ENCODE results near the gene GLMP. TPM values are rescaled to one million over a fixed set of nuclear protein-coding genes. Genes with fewer than 3 reads are reported as not detected.
A peak's percentile ranks its signal among the peaks of the same experiment; 100 is the strongest.

The GLMP gene
- total RNA-seq, 2 donors from 2014 or later, result 70.3 to 85.1 TPM

- H3K27me3 Mint-ChIP-seq (ENCODE audit: insufficient read depth), result no peaks in the 10 kb centered on the region
Observed at GRCh38 chr1:156293098-156293434, 2.4 kb downstream of the GLMP start.

GRCh38 chr1:156291226-156292061 lies 4.0 kb downstream of the GLMP start:
- H3K27ac Mint-ChIP-seq, result peak overlapping the region; percentile 87
- peaks cover 16% of the 10 kb centered on the region for H3K36me3 Mint-ChIP-seq (ENCODE audit: low read depth)
- peak overlapping the region; percentile 65 for H3K4me3 Mint-ChIP-seq
- Histone ChIP-seq H3K4me1 (ENCODE audit: control insufficient read depth, insufficient read depth, low read length) (peaks cover 7% of the 10 kb centered on the region), H3K9me3 (ENCODE audit: control insufficient read depth, low read length) (no peaks in the 10 kb centered on the region), H3K36me3 (ENCODE audit: control insufficient read depth, insufficient read depth, low read length) (peaks cover 3% of the 10 kb centered on the region), H3K4me3 (ENCODE audit: low read length) (peak overlapping the region; percentile 88), H3K27me3 (ENCODE audit: control insufficient read depth, insufficient read depth, low read length, poor library complexity, severe bottlenecking) (no peaks in the 10 kb centered on the region), H3K9ac (ENCODE audit: extremely low read depth, low read length, poor library complexity, severe bottlenecking) (peak overlapping the region; percentile 62), H3K27ac (ENCODE audit: low read depth, low read length) (no peak overlapping the region)
- TF ChIP-seq CTCF (conservative IDR thresholded peaks at IDR 0.05), result no peak
- H3K27me3 Mint-ChIP-seq (ENCODE audit: insufficient read depth), result no peaks in the 10 kb centered on the region
- no peaks in the 10 kb centered on the region for H3K9me3 Mint-ChIP-seq
- DNase-seq, result peak; percentile 98
- WGBS, 2 experiments (ENCODE audit: insufficient coverage in 1 of 2, insufficient read length in 1 of 2), result 21 to 28% methylated on average over 22 to 37 of the region's 37 CpGs
- H3K4me1 Mint-ChIP-seq, result peaks cover 17% of the 10 kb centered on the region

More at GRCh38 chr1:156293098-156293434, 2.4 kb downstream of the GLMP start:
- Mint-ChIP-seq H3K27ac (no peak overlapping the region), H3K4me1 (peaks cover 17% of the 10 kb centered on the region), H3K4me3 (no peak overlapping the region), H3K9me3 (no peaks in the 10 kb centered on the region), H3K36me3 (ENCODE audit: low read depth) (peaks cover 16% of the 10 kb centered on the region)
- Histone ChIP-seq H3K4me1 (ENCODE audit: control insufficient read depth, insufficient read depth, low read length) (peaks cover 7% of the 10 kb centered on the region), H3K36me3 (ENCODE audit: control insufficient read depth, insufficient read depth, low read length) (peaks cover 3% of the 10 kb centered on the region), H3K4me3 (ENCODE audit: low read length) (no peak overlapping the region), H3K27me3 (ENCODE audit: control insufficient read depth, insufficient read depth, low read length, poor library complexity, severe bottlenecking) (no peaks in the 10 kb centered on the region), H3K27ac (ENCODE audit: low read depth, low read length) (no peak overlapping the region), H3K9ac (ENCODE audit: extremely low read depth, low read length, poor library complexity, severe bottlenecking) (no peak overlapping the region), H3K9me3 (ENCODE audit: control insufficient read depth, low read length) (no peaks in the 10 kb centered on the region)
- 93 to 96% methylated on average over 7 to 8 of the region's 8 CpGs for WGBS, 2 experiments (ENCODE audit: insufficient coverage in 1 of 2, insufficient read length in 1 of 2)
- DNase-seq, result no peak
- no peak for TF ChIP-seq CTCF (conservative IDR thresholded peaks at IDR 0.05)

GRCh38 chr1:156289857-156290256 lies 5.6 kb downstream of the GLMP start:
- no peak for DNase-seq
- Mint-ChIP-seq H3K27me3 (ENCODE audit: insufficient read depth) (no peaks in the 10 kb centered on the region), H3K27ac (no peak overlapping the region), H3K4me3 (no peak overlapping the region), H3K4me1 (peaks cover 11% of the 10 kb centered on the region), H3K9me3 (no peaks in the 10 kb centered on the region), H3K36me3 (ENCODE audit: low read depth) (peaks cover 16% of the 10 kb centered on the region)
- Histone ChIP-seq H3K27me3 (ENCODE audit: control insufficient read depth, insufficient read depth, low read length, poor library complexity, severe bottlenecking) (no peaks in the 10 kb centered on the region), H3K4me3 (ENCODE audit: low read length) (no peak overlapping the region), H3K9ac (ENCODE audit: extremely low read depth, low read length, poor library complexity, severe bottlenecking) (no peak overlapping the region), H3K4me1 (ENCODE audit: control insufficient read depth, insufficient read depth, low read length) (peaks cover 7% of the 10 kb centered on the region), H3K27ac (ENCODE audit: low read depth, low read length) (no peak overlapping the region), H3K9me3 (ENCODE audit: control insufficient read depth, low read length) (no peaks in the 10 kb centered on the region), H3K36me3 (ENCODE audit: control insufficient read depth, insufficient read depth, low read length) (peaks cover 3% of the 10 kb centered on the region)
- TF ChIP-seq CTCF (conservative IDR thresholded peaks at IDR 0.05), result no peak
